NOMO-1 (cell line): Measurements from ENCODE around the gene PIEZO2.

Experiments
- DNase-seq, 2 experiments: peaks; one replicate each; lab custom pipeline; 2025; ENCODE audit not compliant: unreplicated experiment in 2 of 2; lab: John Stamatoyannopoulos, UW

PIEZO2 gene

GRCh38 chr18:11034884-11035283 lies 114.5 kb downstream of the PIEZO2 start:
- DNase-seq = no peak

GRCh38 chr18:11033503-11033902 lies 115.9 kb downstream of the PIEZO2 start:
- DNase-seq = no peak

- DNase-seq = no peak
These were observed 117.4 kb downstream of the PIEZO2 start for GRCh38 chr18:11031966-11032365.

GRCh38 chr18:11029021-11029420 lies 120.3 kb downstream of the PIEZO2 start:
- DNase-seq = no peak

GRCh38 chr18:11027862-11028261 lies 121.5 kb downstream of the PIEZO2 start:
- DNase-seq = no peak

DNA sequence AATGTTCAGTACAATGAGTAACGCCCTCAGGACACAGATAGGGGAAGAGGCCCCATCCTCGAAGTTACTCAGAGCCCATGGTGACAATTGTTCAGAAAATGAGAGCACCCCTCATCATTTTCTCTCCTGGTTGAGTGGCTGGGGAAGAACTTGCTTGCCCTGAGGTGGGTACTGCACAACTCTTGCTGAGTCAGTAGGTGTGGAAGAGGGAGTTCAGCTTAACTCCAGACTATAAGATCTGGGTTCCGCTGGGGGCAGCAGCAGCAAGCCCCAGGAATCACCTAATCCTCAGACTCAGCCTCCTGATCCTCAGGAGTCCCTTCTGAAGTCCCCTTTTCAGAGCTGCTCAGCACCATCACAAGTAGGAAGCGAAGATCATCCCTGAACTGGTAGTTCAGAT lies 123.7 kb downstream of the PIEZO2 start:
- no peak for DNase-seq

GRCh38 chr18:11024928-11025669 lies 124.3 kb downstream of the PIEZO2 start:
- DNase-seq = no peak

GRCh38 chr18:11021477-11021876 lies 127.9 kb downstream of the PIEZO2 start:
- DNase-seq = no peak

DNA sequence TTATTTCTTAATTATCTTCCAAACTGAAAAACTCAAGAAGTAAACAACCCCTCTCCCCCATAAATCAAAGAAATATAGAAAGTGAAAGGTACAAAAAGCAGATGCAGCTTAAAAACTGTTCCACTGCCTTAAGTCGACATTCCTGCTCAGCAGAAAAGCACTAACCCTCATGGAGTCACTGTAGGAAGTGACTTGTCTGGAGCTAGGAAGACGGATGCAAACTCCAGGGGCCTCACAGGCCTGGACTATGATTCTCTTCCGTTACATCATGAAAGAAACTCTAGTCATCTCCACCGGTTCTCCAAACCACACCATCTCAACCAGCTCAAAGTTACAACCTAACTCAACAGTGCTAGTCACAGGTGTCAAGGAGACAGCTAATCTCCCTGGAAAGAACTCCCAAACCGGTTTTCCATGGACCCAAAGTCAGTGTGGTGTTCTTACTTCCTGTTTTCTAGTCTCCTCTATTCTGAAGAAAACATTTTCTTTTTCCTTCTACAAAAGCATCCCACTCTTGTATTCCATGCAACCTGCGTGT lies 128.4 kb downstream of the PIEZO2 start:
- no peak for DNase-seq

- DNase-seq = no peak
These were observed 129.1 kb downstream of the PIEZO2 start for GRCh38 chr18:11020161-11020853.

DNA sequence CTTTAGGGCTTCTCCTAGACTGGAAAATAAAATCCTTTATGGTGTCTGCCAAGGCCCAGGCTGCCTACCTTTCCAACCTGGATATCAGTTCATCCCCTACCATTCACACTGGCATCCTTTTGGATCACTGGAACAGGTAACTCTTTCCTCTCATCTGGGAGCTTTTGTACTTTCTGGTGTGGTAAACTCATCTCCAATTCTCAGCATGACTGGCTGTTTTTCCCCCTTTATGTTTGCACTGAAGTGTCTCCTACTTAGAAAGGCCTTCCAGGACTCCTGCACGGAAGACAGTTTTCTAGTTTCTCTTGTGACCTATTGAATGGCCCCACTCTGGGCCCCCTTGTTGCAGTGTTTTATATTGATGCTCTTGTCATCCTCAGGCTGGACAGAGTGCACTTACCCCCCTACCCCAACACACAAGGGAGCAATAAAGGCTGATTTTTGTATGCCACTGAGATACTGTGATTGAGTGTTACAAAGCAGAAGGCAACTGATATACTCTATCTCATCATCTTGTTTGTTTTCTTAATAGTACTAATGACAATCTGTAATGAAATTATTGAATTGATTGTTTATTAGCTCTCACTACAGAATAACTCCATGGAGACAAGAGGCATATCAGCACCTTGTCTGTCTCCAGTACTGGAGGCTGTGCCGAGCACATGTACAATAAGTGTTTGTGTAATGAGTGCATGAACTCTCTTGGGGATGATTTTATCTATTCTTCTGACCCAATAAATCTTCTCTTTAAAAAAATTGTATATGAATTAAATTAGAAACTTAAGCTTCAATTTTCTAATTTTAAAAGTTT lies 129.9 kb downstream of the PIEZO2 start:
- DNase-seq = no peak

DNA sequence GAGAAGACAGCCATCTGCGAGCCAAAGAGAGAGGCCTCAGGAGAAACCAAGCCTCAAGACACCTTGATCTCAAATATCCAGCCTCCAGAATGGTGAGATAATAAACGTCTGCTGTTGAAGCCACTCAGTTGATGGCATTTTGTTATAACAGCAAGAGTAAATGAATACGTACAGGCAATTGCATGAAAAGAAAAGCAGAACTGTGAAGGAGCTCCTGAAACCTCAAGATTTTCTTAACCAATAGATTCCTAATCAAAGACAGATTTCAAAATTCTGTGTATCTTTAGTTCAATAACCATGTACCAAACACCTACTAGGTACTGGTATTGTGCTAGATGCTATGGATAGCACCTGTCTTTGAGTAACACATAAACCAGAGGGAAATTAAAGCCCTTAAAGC lies 139.5 kb downstream of the PIEZO2 start:
- DNase-seq = no peak

- no peak for DNase-seq
These were observed 140.2 kb downstream of the PIEZO2 start for GRCh38 chr18:11009147-11009546.

DNA sequence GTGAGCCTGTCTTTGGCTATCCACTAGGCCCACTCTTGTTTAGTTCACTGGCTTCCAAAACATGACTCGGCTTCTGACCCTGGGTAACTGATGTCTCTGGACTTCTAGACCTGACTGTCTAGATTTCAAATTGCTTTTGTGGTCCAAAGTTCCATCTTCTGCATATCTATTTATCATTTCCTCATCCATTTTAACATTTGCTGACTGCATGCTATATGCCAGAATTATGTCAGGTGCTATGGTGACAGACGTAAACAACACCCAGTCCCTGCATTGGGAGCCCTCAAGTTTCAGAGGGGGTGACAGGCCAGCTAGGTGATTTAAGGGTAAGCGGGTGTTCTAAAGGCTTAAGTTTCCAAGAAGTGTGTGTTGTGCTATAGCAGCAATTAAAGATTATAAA lies 140.9 kb downstream of the PIEZO2 start:
- DNase-seq = no peak

- DNase-seq = no peak
These were observed 143.8 kb downstream of the PIEZO2 start for GRCh38 chr18:11005528-11005927.

DNA sequence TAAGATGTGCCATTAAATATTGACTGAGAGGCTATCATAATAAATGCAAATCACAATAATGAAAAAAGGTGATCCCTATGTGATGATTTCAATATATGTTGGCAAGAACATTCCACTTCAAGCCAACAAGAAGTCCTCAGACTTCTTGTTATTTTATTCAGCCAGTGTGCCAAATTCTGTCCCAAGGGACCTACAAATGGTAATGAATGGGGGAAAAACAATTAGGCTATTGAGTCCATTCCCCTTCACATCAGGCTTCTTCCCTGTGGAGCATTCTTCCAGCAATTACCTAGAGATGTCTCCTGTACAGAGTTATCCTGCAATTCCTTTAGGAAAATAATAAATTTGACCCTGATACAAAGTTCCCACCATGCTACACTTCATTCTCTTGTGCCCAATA lies 144.4 kb downstream of the PIEZO2 start:
- no peak for DNase-seq

DNA sequence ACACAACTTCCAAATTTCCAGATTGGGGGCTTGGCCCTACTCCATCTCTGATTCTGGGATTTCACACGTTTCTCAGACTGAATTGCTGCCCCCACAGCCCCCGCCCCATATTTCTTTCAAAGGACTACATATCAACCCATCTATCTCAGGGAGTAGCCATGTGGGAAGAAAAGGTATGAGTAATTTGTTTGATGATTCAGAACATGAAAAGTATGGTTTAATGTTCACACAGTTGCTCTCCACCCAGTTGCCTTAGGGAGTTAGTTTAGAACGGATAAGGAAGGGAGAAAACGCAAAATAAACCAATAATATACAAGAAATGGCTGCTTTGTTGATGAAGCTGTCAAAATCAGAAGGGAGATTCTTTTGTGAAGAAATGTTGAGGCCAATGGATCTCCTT lies 145.1 kb downstream of the PIEZO2 start:
- DNase-seq = no peak

GRCh38 chr18:11002796-11003195 lies 146.6 kb downstream of the PIEZO2 start:
- DNase-seq = no peak

GRCh38 chr18:11002277-11002676 lies 147.1 kb downstream of the PIEZO2 start:
- DNase-seq = no peak

DNA sequence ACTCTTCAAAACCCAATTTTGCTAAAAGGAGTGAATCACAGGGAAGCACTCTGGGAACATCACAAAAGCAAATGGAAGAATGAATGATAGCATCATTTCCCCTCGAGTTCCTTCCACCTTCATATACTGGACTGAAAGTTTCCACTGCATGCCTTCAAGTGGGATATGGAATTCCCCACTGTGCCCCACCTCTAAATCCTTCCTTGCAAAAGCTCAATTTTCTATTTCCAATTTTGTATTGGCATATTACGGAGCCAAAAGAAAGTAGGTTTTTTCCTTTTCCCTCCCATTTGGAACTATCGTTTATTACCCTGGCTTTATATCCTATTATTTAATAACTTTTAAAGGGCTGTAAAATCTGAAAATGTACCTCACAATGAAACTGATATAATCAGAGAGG lies 149.3 kb downstream of the PIEZO2 start:
- no peak for DNase-seq

DNA sequence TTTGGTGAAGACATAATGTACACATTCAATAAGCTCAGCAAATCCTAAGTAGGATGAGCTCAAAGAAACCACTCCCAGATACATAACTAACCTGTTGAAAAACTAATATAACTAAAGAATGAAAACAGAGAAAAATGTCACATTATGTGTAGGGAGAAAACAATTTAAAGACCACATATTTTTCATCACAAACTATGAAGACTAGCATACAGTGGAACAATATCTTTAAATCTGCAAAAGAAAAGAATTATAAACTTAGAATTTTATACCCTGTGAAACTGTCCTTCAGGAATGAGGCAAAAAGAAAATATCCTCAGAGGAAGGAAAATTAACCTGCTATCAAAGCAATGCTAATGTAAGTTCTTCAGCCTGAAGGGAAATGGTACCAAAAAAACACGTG lies 151.5 kb downstream of the PIEZO2 start:
- DNase-seq = no peak
